Activated CD4-positive, CD25-positive, alpha-beta regulatory T cell treated with anti-CD3 and anti-CD28 coated beads, Interleukin-2, amount 50 U/mL, for 16 hours (primary cell): ENCODE data around the gene MAU2.

Experiments
- DNase-seq: peaks from one replicate; pipeline ENCODE4 v3.0.0-alpha.2; 2020; ENCODE audit warnings: low read depth, low spot score

Gene MAU2

GRCh38 chr19:19306191-19306590, 14.4 kb upstream of the MAU2 start:
- no peak for DNase-seq

GRCh38 chr19:19308373-19308772, 12.3 kb upstream of the MAU2 start:
- no peak for DNase-seq

- DNase-seq = no peak
These were observed 5.2 kb upstream of the MAU2 start for GRCh38 chr19:19315444-19315843.

- no peak for DNase-seq
These were observed 4.5 kb upstream of the MAU2 start for GRCh38 chr19:19316082-19316481.

- no peak for DNase-seq
These were observed 783 bp upstream of the MAU2 start for GRCh38 chr19:19319732-19320360.

GRCh38 chr19:19321141-19321577, 530 bp downstream of the MAU2 start:
- no peak for DNase-seq

- no peak for DNase-seq
These were observed 3.6 kb downstream of the MAU2 start for GRCh38 chr19:19324059-19324770.

- no peak for DNase-seq
These were observed 7.0 kb downstream of the MAU2 start for GRCh38 chr19:19327672-19328071.

GRCh38 chr19:19329126-19329525, 8.5 kb downstream of the MAU2 start:
- DNase-seq = no peak

- no peak for DNase-seq
These were observed 13.7 kb downstream of the MAU2 start for GRCh38 chr19:19334063-19334988.

GRCh38 chr19:19334989-19335344, 14.3 kb downstream of the MAU2 start:
- DNase-seq = no peak

GRCh38 chr19:19335408-19336158, 15.0 kb downstream of the MAU2 start:
- DNase-seq = no peak

- no peak for DNase-seq
These were observed 16.0 kb downstream of the MAU2 start for GRCh38 chr19:19336597-19336996.

- DNase-seq = no peak
These were observed 16.5 kb downstream of the MAU2 start for GRCh38 chr19:19337120-19337519.

GRCh38 chr19:19338082-19338481, 17.5 kb downstream of the MAU2 start:
- no peak for DNase-seq

- no peak for DNase-seq
These were observed 20.4 kb downstream of the MAU2 start for GRCh38 chr19:19341026-19341425.

GRCh38 chr19:19342086-19343015, 21.7 kb downstream of the MAU2 start:
- no peak for DNase-seq

GRCh38 chr19:19343016-19343362, 22.4 kb downstream of the MAU2 start:
- DNase-seq = no peak

- DNase-seq = no peak
These were observed 23.1 kb downstream of the MAU2 start for GRCh38 chr19:19343762-19344161.

GRCh38 chr19:19345232-19345631, 24.6 kb downstream of the MAU2 start:
- DNase-seq = no peak

GRCh38 chr19:19345970-19346369, 25.3 kb downstream of the MAU2 start:
- no peak for DNase-seq
